AG09319 (cell line): ENCODE results near the gene PTCH1.
A peak's percentile ranks its signal among the peaks of the same experiment; 100 is the strongest.

Experiments used
- DNase-seq: peaks from one replicate; pipeline ENCODE4 v3.0.0-alpha.2; 2010; ENCODE audit warnings: low read depth; ENCODE audit errors: extremely low read depth
- CTCF ChIP-seq: IDR thresholded peaks from 2 replicates; pipeline ENCODE4 v1.5.1; 2011; ENCODE audit warnings: low read depth, mild to moderate bottlenecking, inconsistent platforms, low read length, moderate library complexity

The PTCH1 gene

GRCh38 chr9:95413793-95414192 is 103.0 kb downstream of the PTCH1 start:
- TF ChIP-seq CTCF: no peak
- no peak for DNase-seq

GRCh38 chr9:95411054-95411892 is 105.5 kb downstream of the PTCH1 start:
- TF ChIP-seq CTCF: no peak
- DNase-seq: no peak

- TF ChIP-seq CTCF: no peak
- DNase-seq: peak; percentile 59
These were observed 106.9 kb downstream of the PTCH1 start for GRCh38 chr9:95409650-95410426.

GRCh38 chr9:95407524-95407923 is 109.2 kb downstream of the PTCH1 start:
- TF ChIP-seq CTCF: no peak
- no peak for DNase-seq

- TF ChIP-seq CTCF: no peak
- DNase-seq: peak; percentile 39
These were observed 110.7 kb downstream of the PTCH1 start for GRCh38 chr9:95406121-95406520.

GRCh38 chr9:95399261-95399660 is 117.5 kb downstream of the PTCH1 start:
- DNase-seq: no peak
- no peak for TF ChIP-seq CTCF
